Large intestine (tissue), 3 donors: ENCODE measurements around the gene VPS51. TPM values are rescaled to one million over a fixed set of nuclear protein-coding genes. Genes with fewer than 3 reads are reported as not detected.
A peak's percentile ranks its signal among the peaks of the same experiment; 100 is the strongest.

Source experiments
- DNase-seq, 2 donors: peaks; one replicate each; pipeline versions ENCODE4 v3.0.0 to v3.0.0-alpha.2; 2013
- H3K27ac ChIP-seq: one replicate; pipeline ENCODE4 v1.5.1; 2013; ENCODE audit warnings: low read length
- H3K27me3 ChIP-seq: 2 replicates; pipeline ENCODE4 v1.6.1; 2013; ENCODE audit warnings: low read length; ENCODE audit not compliant: control insufficient read depth, insufficient read depth
- H3K36me3 ChIP-seq: 2 replicates; pipeline ENCODE4 v1.6.1; 2013; ENCODE audit warnings: low read length; ENCODE audit not compliant: control insufficient read depth, insufficient read depth
- H3K4me1 ChIP-seq: one replicate; pipeline ENCODE4 v1.6.1; 2013; ENCODE audit warnings: low read length; ENCODE audit not compliant: control insufficient read depth, insufficient read depth
- H3K4me3 ChIP-seq: one replicate; pipeline ENCODE4 v1.5.1; 2013; ENCODE audit warnings: low read length
- H3K9me3 ChIP-seq: one replicate; pipeline ENCODE4 v1.6.1; 2013; ENCODE audit warnings: mild to moderate bottlenecking, low read depth, low read length, moderate library complexity; ENCODE audit not compliant: control insufficient read depth
- WGBS: methylation state at CpG from one replicate; pipeline ENCODE4 v1.1.5; 2013; ENCODE audit warnings: low lambda C conversion rate; ENCODE audit not compliant: insufficient coverage; 5-methylcytosine and 5-hydroxymethylcytosine counted together
- polyA plus RNA-seq: library from polyadenylated mRNA; unstranded; fragments of 120-200 nt; gene quantifications from one replicate; pipeline ENCODE4 v1.2.1, GENCODE V29; 2013

VPS51 gene
- polyA plus RNA-seq, 1 donor = 102 TPM

DNA sequence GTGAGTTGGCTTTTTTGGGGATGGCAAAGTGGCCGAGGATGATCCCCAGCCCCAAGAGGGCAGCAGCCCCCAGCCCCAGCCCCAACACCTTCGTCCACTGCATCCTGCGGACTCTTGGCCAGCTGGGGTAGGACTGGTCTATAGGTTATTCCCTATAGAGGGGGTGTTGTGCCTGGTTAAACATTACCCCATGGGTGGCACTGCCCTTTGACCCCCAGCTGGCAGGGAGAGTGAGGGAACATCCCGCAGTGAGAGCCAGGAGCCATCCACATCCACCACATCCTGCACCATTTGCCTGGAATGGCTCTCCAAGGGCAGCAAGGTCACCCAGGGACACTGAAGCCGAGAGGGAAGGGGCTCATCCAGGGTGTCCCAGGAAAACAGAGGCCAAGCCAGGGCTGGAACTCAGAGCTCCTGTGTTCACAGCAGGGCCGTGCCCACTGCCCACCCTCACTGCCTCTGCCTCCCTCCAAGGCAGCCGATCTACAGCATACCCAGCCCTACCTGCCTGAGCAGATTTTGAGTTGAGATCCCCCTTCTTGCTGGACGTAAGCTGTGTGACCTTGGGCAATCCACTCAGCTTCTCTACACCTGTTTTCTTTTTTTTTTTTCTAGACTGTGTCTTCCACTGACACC is 37.5 kb upstream of the VPS51 start, which contains the start of gene NAALADL1:
NAALADL1 (minus strand) TSS at position 135 of the 636 bp plus-strand sequence; CDS start at position 103, 32 bp downstream.
- Histone ChIP-seq H3K4me1 (peaks cover 31% of the 10 kb centered on the region), H3K27me3 (no peaks in the 10 kb centered on the region), H3K36me3 (no peaks in the 10 kb centered on the region), H3K4me3 (no peak within 1 kb of the TSS), H3K27ac (no peak within 1 kb of the TSS), H3K9me3 (no peaks in the 10 kb centered on the region)
- peak in 1 of 2 donors; percentile 37 for DNase-seq
- WGBS = no CpG with 5 or more reads among the region's 8 CpGs

DNA sequence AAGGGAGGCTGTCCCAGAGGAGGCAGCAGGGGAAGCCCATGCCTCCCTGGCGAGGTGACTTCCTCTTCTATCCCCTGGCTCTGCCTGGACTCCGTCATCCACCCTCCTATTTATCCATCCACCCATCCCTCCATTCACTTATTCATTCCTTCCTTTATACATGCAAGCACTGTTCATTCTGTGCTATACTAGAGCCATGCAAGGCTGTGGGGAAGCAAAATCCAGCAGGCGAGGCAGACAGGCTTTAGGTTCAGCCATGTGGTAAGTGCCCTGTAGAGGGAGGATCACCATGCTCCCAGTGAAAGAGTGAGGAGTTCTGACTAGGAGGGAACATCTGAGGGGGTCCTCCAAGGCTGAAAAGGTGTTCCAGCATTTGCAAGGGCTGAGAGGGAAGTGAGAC is 36.5 kb upstream of the VPS51 start:
- H3K27ac ChIP-seq = no peak overlapping the region
- DNase-seq = no peak
- no peaks in the 10 kb centered on the region for H3K36me3 ChIP-seq
- H3K4me3 ChIP-seq = no peak overlapping the region
- no peaks in the 10 kb centered on the region for H3K27me3 ChIP-seq
- no CpG with 5 or more reads among the region's 3 CpGs for WGBS
- peaks cover 21% of the 10 kb centered on the region for H3K4me1 ChIP-seq
- no peaks in the 10 kb centered on the region for H3K9me3 ChIP-seq

DNA sequence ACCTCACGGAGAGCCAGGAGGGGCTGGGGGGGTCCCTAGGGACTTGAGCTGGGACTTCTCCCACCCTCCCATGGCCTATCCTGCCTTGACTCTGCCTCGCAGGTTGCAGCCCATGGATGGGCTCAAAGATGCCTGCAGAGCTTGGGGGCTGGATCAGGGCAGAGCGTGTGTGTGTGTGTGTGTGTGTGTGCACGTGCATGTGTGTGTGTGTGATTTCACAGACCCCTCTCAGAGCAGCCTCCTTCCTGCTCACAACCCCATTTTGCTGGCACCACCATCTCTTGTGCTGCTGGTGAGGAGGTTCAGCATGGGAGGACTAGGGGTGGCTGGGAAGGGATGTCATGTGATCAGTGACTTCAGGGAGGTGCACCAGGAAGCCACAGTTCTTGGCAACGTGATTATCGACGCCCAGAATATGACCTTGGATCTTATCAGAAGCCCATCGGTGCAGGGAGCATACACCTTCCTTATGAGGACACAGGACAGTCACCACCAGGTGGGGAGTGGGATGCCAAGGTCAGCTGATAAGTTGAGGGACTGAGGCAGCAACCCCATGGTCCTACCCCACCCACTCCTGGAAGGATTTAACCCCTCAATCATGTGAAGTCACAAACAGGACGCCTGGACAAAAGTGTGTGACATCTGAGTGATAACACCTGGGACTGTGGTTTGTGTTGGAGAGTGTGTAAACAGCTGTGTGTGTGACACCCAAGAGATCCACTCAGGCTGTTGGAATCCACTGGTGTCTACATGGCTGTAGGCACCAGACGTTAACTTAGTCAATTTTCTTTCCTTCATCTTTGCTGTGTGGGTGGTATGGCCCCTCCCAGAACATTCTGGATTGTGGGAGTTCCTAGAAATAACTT is 35.8 kb upstream of the VPS51 start:
- H3K27ac ChIP-seq = no peak overlapping the region
- WGBS = no CpG with 5 or more reads among the region's 10 CpGs

DNA sequence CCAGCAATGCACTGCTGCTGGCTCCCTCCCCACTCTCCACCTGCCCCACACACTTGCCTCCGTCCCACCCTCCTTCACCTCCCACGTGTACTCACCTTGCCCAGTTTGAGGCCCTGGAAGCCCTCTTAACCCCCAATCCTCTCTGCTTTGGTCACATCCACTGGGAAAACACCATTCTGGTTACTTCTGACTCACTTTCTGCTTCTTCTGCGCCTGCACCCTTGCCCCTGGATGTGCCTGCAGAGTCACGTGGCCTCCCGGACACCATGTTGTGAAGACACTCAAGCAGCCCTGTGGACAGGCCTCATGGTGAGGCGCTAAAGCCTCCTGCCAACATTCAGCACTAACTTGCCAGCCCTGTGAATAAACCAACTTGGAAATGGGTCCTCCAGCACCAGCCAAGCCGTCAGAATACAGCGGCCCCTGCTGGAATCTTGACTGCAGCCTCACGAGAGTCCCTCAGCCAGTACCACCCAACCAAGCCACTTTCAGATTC is 35.1 kb upstream of the VPS51 start:
- H3K36me3 ChIP-seq = no peaks in the 10 kb centered on the region
- H3K27ac ChIP-seq = no peak overlapping the region
- 75% methylated on average over 2 of the region's 9 CpGs for WGBS
- no peak for DNase-seq
- no peaks in the 10 kb centered on the region for H3K27me3 ChIP-seq
- no peaks in the 10 kb centered on the region for H3K9me3 ChIP-seq
- peaks cover 26% of the 10 kb centered on the region for H3K4me1 ChIP-seq
- H3K4me3 ChIP-seq = no peak overlapping the region

More for the DNA sequence above, 35.8 kb upstream of the VPS51 start:
- no peaks in the 10 kb centered on the region for H3K27me3 ChIP-seq
- H3K36me3 ChIP-seq = no peaks in the 10 kb centered on the region
- peaks cover 20% of the 10 kb centered on the region for H3K4me1 ChIP-seq
- peak in 1 of 2 donors; percentile 61 for DNase-seq
- no peaks in the 10 kb centered on the region for H3K9me3 ChIP-seq
- H3K4me3 ChIP-seq = no peak overlapping the region

DNA sequence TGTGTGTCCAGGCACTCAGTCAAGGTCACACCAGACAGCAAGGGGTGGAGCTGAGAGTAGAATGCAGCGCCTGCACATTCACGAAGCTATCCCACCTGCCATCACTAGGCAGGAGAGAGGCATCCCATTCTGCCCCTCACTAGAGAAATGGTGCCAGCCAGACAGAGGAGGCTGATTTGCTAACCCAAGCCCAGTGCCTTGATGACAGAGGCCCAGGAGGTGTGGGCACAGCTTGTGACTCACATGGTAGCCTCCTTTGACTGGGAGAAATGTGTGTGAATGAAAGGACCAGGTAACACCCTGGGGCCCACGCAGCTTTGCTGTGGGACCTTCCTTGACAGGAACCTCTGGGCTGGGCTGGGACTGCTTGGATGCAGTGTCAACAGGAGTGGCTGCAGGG is 32.5 kb upstream of the VPS51 start:
- no peak for DNase-seq
- H3K4me3 ChIP-seq = no peak overlapping the region
- H3K9me3 ChIP-seq = no peaks in the 10 kb centered on the region
- H3K36me3 ChIP-seq = no peaks in the 10 kb centered on the region
- no CpG with 5 or more reads among the region's 3 CpGs for WGBS
- H3K27ac ChIP-seq = no peak overlapping the region
- no peaks in the 10 kb centered on the region for H3K27me3 ChIP-seq
- H3K4me1 ChIP-seq = peaks cover 28% of the 10 kb centered on the region

DNA sequence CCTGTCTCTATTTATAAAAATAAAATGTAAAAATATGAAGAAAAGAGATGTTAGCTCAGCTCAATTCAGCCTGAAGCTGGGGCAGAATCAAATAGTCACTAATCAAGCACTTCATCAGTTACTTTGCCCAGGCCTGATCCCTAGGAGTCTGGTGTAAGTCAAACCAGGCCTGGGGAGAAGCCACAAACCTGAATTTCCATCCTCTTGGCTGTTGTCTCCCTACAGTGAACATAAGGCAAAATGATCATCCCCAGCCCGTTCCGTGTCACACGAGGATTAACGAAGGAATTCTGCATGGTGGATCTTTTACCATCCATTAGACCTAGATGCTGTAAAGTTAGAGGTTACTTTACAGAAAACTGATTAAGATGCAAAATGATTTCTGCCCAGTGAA is 31.2 kb upstream of the VPS51 start:
- Histone ChIP-seq H3K4me1 (peaks cover 30% of the 10 kb centered on the region), H3K27ac (no peak overlapping the region), H3K9me3 (no peaks in the 10 kb centered on the region), H3K36me3 (no peaks in the 10 kb centered on the region), H3K27me3 (no peaks in the 10 kb centered on the region), H3K4me3 (no peak overlapping the region)
- 93% methylated on average over 3 of the region's 4 CpGs for WGBS
- no peak for DNase-seq

DNA sequence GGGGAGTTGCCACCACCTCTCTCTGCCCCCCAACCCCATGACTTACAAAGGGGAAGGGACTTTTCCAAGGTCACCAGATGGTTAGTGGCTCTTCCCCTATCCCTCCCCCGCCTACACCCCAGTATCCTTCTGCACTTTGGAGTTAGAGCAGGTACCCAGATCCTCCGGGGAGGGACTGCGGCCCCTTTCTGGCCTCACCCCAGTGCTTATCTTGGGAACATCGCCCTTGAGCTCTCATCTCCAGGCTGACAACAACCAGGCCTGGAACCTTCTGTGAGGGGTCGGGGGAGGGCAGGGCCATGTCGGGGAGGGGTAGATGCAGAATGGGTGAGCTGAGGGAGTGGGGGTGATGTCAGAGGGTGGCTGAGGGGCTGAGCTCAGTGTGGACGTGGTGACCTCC is 30.2 kb upstream of the VPS51 start:
- Histone ChIP-seq H3K4me1 (peaks cover 25% of the 10 kb centered on the region), H3K36me3 (no peaks in the 10 kb centered on the region), H3K27ac (peak overlapping the region; percentile 25), H3K9me3 (no peaks in the 10 kb centered on the region), H3K4me3 (no peak overlapping the region), H3K27me3 (no peaks in the 10 kb centered on the region)
- DNase-seq = peak in 1 of 2 donors; percentile 50
- WGBS = no CpG with 5 or more reads among the region's 7 CpGs

DNA sequence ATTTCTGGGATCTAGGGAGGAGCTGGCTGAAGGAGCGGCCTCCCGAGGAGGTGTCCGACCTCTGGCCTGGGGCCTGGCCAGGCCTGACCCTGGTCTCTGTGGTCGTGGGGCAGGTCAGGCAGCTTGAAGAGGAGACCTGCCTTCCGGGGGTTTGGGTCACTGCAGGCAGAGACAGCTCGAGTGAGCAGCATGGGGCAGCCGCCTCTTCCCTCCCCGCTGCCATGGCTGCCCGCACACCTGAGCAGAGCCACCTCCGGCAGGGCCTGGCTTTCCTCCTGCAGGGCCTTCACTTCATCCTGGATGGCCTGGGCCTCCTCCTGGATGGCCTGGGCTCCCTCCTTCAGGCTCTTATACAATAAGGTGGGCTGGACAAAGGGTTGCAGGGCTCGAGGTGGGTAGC is 29.7 kb upstream of the VPS51 start:
- Histone ChIP-seq H3K4me1 (peaks cover 25% of the 10 kb centered on the region), H3K27me3 (no peaks in the 10 kb centered on the region), H3K9me3 (no peaks in the 10 kb centered on the region), H3K27ac (peak overlapping the region; percentile 25), H3K36me3 (no peaks in the 10 kb centered on the region), H3K4me3 (no peak overlapping the region)
- no CpG with 5 or more reads among the region's 11 CpGs for WGBS
- no peak for DNase-seq

DNA sequence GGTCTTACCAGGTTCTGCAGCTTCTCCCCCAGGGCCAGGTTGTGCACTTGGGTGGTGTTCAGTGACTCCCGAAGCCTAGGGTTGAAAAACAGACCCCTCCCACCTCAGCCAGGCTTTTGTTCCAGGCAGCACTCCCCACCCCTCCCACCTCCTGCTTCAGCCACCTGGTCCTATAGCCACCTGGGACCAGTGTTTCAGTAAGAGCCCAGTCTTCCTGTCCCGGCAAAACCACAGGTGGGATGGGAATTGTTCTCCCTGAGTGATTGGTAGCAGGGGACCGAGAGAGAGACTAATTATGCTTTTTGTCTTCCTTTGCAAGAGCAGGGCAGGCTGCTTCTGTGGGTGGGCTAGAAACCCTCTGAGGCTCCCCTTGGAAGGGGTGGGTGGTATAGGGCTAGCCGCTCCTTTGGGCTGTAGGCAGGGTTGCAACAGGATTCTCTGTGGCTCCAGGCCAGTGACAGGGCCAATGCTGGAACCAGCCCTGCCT is 29.2 kb upstream of the VPS51 start:
- Histone ChIP-seq H3K27ac (no peak overlapping the region), H3K4me1 (peaks cover 25% of the 10 kb centered on the region), H3K9me3 (no peaks in the 10 kb centered on the region), H3K27me3 (no peaks in the 10 kb centered on the region), H3K36me3 (no peaks in the 10 kb centered on the region), H3K4me3 (no peak overlapping the region)
- no CpG with 5 or more reads among the region's 4 CpGs for WGBS
- DNase-seq = no peak

DNA sequence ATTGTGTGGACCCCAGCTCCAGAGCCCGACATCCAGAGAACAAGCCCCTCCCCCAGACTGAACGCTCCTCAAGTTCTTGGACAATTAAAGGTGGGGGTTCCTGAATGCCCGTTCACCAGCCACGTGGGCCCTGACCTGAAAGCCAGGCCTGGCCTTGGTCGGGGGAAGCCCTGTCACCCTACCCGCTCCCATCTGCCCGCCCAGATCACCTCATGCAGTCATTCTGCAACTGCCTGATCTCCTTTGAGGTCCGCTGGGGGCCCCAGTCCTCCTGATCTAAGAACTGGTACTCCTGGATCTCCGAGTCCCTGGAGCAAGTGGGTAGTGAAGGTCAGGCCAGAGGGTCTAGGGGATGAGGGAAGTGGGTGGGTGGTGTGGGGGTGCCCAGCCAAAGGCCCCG is 28.6 kb upstream of the VPS51 start:
- no peaks in the 10 kb centered on the region for H3K27me3 ChIP-seq
- no peak overlapping the region for H3K27ac ChIP-seq
- WGBS = no CpG with 5 or more reads among the region's 10 CpGs
- no peak for DNase-seq
- H3K4me3 ChIP-seq = no peak overlapping the region
- no peaks in the 10 kb centered on the region for H3K36me3 ChIP-seq
- no peaks in the 10 kb centered on the region for H3K9me3 ChIP-seq
- H3K4me1 ChIP-seq = peaks cover 25% of the 10 kb centered on the region
